ENCODE data around the gene MAGI1. TPM values are rescaled to one million over a fixed set of nuclear protein-coding genes. Genes with fewer than 3 reads are reported as not detected.

Gene MAGI1
- total RNA-seq, 4 donors from 2014 or later: 49.5 to 72.1 (median 67.6) TPM

DNA sequence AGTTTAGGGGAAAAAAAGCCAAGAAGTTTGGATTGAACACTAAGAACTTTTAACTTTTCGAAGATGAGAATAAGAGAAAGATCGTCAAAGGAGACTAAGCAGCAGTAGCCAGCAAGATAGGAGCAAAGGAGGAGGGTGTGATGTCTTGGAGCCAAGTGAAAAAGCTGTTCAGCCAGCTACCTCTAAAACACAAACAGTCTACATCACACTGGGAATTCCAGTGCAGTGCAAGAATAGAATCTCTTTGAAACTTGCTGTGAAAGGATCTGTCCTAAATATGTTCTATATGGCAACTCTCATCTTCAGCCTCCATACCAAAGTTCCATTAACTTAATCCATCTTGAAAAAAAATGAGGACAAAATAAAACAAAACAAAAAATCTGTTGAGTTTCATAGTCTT, 541.5 kb downstream of the MAGI1 start:
- Histone ChIP-seq H3K4me1 (no peaks in the 10 kb centered on the region), H3K9me3 (no peaks in the 10 kb centered on the region), H3K36me3 (no peaks in the 10 kb centered on the region), H3K27ac (no peak overlapping the region), H3K4me3 (no peak overlapping the region), H3K27me3 (no peaks in the 10 kb centered on the region)
- no peak for TF ChIP-seq POLR2A (IDR thresholded peaks at IDR 0.05)
- TF ChIP-seq, protein P1, sequence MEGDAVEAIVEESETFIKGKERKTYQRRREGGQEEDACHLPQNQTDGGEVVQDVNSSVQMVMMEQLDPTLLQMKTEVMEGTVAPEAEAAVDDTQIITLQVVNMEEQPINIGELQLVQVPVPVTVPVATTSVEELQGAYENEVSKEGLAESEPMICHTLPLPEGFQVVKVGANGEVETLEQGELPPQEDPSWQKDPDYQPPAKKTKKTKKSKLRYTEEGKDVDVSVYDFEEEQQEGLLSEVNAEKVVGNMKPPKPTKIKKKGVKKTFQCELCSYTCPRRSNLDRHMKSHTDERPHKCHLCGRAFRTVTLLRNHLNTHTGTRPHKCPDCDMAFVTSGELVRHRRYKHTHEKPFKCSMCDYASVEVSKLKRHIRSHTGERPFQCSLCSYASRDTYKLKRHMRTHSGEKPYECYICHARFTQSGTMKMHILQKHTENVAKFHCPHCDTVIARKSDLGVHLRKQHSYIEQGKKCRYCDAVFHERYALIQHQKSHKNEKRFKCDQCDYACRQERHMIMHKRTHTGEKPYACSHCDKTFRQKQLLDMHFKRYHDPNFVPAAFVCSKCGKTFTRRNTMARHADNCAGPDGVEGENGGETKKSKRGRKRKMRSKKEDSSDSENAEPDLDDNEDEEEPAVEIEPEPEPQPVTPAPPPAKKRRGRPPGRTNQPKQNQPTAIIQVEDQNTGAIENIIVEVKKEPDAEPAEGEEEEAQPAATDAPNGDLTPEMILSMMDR (IDR thresholded peaks at IDR 0.05): no peak
- DNase-seq: no peak

DNA sequence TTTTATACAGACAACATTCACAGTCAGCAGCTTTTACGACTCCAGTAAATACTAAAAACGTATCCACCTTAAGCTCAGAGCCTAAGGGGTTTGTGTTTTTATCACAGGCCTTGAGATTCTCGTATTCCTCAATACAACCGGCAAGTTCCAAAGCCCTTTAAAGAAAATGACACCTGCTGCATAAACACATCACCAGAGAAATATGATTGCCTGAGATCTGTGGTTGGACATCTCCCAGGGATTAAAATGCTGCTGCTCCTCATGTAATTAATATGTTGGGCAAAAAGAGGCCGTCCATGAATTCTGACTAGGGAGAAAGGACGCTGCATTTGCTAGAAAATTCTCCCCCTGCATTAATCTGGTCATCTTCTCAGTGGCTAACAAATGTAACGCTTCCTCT, 544.8 kb downstream of the MAGI1 start:
- no peaks in the 10 kb centered on the region for H3K4me1 ChIP-seq
- no peak for DNase-seq
- H3K4me3 ChIP-seq: no peak overlapping the region
- no peak overlapping the region for H3K27ac ChIP-seq
- H3K27me3 ChIP-seq: no peaks in the 10 kb centered on the region
- no peak for TF ChIP-seq POLR2A (IDR thresholded peaks at IDR 0.05)
- TF ChIP-seq, protein P1 (IDR thresholded peaks at IDR 0.05): no peak
- no peaks in the 10 kb centered on the region for H3K36me3 ChIP-seq
- no peaks in the 10 kb centered on the region for H3K9me3 ChIP-seq

DNA sequence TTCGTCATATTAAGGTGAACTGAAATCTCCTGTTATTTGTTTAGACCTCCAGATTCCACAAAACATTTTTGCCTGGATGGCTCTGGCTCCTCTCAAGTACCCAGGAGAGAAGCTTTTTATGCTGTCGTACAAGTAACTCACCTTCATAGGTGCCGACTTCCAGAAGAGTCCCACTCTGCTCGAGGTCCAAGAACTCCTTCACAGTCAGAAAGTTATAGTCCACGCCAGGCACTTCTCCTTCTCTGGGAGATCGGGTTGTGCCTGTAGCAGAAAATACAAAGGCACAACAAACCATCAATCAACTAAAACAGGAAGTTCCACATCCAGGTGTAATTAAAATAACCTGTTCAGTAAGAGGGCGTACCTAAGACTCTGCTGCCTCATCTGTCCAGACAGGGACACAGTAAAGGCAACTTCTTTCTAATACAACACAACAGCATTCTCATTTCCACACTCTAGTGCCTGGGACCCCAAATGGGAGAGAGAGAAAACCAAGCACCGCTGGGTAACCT, 545.3 kb downstream of the MAGI1 start:
- no peaks in the 10 kb centered on the region for H3K27me3 ChIP-seq
- H3K27ac ChIP-seq: no peak overlapping the region
- TF ChIP-seq, protein P1 (IDR thresholded peaks at IDR 0.05): no peak
- TF ChIP-seq POLR2A (IDR thresholded peaks at IDR 0.05): no peak
- H3K9me3 ChIP-seq: no peaks in the 10 kb centered on the region
- H3K4me1 ChIP-seq: no peaks in the 10 kb centered on the region
- no peak overlapping the region for H3K4me3 ChIP-seq
- no peaks in the 10 kb centered on the region for H3K36me3 ChIP-seq
- DNase-seq: no peak

DNA sequence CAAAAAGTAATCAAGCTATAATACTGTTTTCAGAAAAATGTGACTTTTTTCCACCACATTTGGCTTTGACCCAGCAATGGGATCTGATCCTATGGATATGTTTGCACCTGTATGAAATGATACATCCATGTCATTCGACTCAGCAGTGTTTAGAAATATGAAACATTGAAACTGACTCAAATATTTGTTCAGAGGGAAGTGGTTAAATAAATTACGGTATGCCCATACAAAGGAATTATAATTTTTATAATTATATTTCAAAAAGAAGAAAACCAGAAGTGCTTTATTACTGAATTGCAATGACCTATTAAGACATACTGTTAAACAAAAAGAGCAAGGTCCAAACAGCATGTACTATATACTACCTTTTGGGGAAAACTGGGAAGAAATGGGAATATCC, 546.5 kb downstream of the MAGI1 start:
- H3K27me3 ChIP-seq: no peaks in the 10 kb centered on the region
- no peak overlapping the region for H3K4me3 ChIP-seq
- no peaks in the 10 kb centered on the region for H3K9me3 ChIP-seq
- no peak overlapping the region for H3K27ac ChIP-seq
- no peaks in the 10 kb centered on the region for H3K4me1 ChIP-seq
- DNase-seq: no peak
- H3K36me3 ChIP-seq: no peaks in the 10 kb centered on the region
- no peak for TF ChIP-seq POLR2A (IDR thresholded peaks at IDR 0.05)
- TF ChIP-seq, protein P1 (IDR thresholded peaks at IDR 0.05): no peak

DNA sequence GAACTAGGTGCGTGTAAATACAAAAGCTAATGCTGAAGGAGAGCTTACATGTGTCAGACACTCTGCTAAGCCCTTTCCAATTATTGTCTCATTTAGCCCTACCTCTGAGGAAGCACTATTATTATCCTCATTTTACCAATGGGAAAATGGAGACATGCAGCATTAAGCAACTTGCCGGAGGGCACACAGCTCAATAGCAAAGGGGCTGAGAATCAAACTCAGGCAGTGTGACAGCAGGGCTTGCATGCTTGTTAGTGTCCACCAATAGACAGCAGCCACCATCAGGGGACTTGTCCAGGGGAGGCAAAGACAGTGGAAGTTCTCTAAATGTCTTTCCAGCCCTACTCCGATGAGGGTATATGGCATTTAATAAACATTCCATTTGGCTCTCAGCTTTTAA, 548.6 kb downstream of the MAGI1 start:
- no peak for TF ChIP-seq POLR2A (IDR thresholded peaks at IDR 0.05)
- TF ChIP-seq, protein P1 (IDR thresholded peaks at IDR 0.05): no peak
- H3K9me3 ChIP-seq: no peaks in the 10 kb centered on the region
- H3K4me3 ChIP-seq: no peak overlapping the region
- H3K4me1 ChIP-seq: peaks cover 0 to 6% (median 0%) of the 10 kb centered on the region in 4 donors
- no peaks in the 10 kb centered on the region for H3K36me3 ChIP-seq
- H3K27ac ChIP-seq: no peak overlapping the region
- DNase-seq: no peak
- H3K27me3 ChIP-seq: no peaks in the 10 kb centered on the region

DNA sequence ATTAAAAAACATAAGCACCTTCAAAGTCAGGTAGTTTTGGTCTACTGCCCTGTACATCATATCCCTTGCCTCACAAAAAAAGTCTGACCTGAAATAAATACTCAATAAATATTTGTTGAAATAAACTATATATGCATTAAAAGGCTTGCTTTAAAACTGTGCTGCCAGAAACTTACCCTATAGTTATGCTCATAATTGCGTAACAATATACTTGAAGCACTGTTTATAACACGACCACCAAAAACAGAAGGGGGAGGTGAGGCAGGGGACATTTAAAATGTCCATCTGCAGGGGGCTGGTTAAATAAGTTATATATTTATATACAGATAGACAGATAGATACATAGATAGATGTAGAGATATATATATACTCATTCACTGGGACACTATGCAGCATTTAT, 549.5 kb downstream of the MAGI1 start:
- peaks cover 0 to 13% (median 0%) of the 10 kb centered on the region in 4 donors for H3K4me1 ChIP-seq
- H3K4me3 ChIP-seq: no peak overlapping the region
- no peaks in the 10 kb centered on the region for H3K9me3 ChIP-seq
- no peak for TF ChIP-seq POLR2A (IDR thresholded peaks at IDR 0.05)
- TF ChIP-seq, protein P1 (IDR thresholded peaks at IDR 0.05): no peak
- no peaks in the 10 kb centered on the region for H3K27me3 ChIP-seq
- no peak for DNase-seq
- H3K36me3 ChIP-seq: no peaks in the 10 kb centered on the region
- no peak overlapping the region for H3K27ac ChIP-seq
